NCI-H2029 (cell line): Measurements from ENCODE around the gene SLBP.
A peak's percentile ranks its signal among the peaks of the same experiment; 100 is the strongest.
"Not testable (repeated sequence)": the region's sequence is repeated elsewhere in the genome, so short reads cannot be mapped to it uniquely, and the experiment has no call there.

Experiments
- DNase-seq: peaks from one replicate; lab custom pipeline; 2025; lab: John Stamatoyannopoulos, UW

SLBP gene

DNA sequence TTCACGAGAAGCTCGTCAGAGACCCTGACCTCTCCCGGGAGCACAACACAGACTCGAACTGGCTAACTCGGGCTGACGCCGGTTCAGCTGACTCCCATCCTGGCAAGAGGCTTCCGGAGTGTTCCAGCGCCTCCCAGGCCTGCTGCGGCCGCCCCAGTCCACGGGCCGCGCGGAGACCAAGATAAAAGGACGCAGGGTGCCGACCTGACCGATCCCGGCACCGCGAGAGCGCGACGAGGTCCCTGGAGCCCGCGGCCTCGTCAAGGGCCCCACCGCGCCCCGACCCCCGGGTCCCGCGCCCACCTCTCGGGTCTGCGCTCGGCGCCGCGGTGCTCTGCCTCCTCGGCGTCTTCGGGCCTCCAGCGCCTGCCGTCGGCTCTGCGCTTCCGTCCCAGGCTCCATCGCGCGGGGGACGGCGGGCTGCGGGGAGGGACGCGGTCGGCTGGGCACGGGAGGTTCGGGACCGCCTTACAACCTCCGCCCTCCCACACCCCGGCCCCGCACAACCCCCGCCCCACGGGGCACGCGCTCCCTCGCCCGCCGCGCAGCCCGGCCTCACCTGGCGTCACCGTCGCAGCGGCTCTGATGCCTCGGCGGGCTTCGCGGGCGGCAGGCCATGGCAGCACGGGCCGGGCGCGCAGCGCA, 426 bp downstream of the SLBP start:
- DNase-seq: no peak

DNA sequence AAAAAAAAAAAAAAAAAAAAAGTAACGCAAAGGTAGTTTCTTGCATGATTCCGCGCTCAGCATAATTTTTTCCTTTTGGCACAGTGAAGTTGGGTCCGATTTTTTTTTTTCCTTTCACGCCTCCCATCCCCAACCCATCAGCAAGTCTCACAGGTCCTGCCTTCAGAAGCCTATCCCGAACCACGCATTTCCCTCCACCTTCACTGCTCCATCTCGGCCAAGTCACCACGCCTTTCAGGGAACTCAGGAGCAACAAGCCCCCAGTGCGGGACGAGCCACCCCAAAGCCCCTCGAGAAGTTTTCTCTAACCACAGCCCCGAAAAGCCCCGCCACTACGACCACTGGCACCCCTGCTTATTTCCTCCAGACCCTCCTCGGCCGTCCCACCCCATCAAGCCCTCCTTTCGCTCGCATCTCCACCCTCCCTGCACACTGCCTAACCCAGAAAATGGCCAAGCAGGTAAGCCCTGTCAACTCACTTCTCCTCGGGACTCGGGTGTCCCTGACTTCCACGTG, 1.0 kb downstream of the SLBP start:
- DNase-seq: no peak

DNA sequence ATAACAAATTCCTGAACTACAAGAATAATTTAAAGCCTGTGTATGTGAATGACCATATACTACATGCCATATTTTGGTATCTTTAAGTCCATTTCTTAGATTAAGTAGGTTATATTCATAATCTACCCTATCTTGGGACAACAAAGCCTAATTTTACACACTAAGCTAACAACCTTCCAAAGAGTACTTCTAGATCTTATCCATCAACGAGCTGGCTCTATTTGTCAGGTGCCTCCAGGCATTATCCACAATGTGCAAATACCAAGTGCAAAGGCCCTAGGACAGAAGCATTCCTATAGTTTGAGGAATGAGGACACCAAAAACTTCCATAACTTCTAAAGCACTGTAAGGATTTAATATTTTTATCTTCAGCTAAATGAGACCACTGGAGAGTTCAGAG, 3.5 kb downstream of the SLBP start:
- DNase-seq: no peak

DNA sequence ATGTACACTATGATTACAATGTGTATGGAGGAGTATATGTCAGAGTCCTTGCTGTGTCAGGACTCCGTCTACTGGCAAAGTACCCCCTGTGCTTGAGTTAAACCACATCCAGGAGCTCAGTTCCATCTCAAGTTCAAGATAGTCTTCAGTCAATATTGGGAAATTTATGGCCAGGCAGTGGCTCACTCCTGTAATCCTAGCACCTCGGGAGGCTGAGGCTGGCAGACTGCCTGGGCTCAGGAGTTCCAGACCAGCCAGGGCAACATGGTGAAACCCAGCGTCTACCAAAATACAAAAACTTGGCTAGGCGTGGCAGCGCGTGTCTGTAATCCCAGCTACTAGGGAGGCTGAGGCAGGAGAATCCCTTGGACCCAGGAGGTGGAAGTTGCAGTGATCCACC, 5.8 kb downstream of the SLBP start:
- no peak for DNase-seq

DNA sequence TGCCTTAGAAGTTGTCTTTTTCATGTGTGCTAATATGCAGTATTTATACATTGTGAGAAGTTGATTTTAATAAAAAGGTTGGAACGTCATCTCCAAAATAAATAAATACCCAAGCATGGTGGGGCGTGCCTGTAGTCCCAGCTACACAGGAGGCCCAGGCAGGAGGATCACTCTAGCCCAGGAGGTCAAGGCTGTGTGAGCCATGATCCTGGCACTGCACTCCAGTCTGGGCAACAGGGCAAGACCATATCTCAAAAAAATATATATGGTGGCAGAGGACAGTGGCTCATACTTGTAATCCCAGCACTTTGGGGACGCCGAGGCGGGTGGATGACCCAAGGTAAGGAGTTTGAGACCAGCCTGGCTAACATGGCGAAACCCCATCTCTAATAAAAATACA, 6.4 kb downstream of the SLBP start:
- DNase-seq: no peak

DNA sequence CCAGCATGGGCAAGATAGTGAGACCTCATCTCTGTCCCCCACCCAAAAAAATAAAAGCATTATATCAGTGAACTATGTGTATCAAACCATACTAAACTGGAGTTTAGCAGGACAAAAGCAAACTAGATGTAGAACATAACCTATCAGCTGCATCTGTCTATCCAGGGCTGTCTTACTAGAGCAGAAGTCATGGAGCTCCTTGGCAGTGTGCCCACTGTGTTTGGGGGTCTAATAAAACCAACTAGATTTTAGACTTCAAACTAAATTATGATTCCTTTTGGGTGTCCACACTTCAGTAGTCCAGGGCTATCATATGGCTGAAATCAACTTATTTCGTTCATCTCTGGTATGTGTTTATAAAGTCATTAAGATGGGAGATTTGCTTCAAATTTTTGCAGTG, 8.3 kb downstream of the SLBP start:
- no peak for DNase-seq

DNA sequence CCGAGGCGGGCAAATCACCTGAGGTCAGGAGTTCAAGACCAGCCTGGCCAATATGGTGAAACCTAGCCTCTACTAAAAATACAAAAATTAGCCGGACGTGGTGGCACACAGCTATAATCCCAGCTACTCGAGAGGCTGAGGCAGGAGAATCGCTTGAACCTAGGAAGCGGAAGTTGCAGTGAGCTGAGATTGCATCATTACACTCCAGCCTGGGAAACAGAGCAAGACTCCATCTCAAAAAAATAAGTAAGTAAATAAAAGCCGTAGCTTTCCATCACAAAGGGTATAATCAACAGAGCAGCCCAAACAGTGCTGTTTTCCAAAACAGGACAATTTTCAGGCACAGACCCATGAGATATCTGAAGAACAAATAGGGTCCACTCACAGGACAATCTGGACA, 10.4 kb downstream of the SLBP start:
- not testable (repeated sequence) for DNase-seq

DNA sequence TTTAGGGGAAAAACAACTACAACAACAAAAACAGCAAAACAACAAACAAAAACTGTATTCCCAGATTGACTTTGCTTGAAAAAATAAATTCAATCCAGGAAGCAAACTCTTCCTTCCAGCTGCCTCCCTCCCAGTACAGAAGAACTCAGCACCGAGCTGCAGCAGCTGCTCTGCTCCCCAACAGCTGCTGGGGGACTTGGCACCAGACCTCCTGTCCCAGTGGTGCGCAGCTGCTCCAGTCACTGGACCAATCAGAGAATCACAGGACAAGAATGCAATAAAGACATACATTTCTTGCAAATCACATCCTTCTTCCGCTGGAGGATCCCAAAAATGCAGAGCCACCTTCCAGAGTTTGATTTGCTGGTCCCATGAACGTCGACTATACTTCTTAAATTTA, 16.2 kb downstream of the SLBP start:
- DNase-seq: no peak

DNA sequence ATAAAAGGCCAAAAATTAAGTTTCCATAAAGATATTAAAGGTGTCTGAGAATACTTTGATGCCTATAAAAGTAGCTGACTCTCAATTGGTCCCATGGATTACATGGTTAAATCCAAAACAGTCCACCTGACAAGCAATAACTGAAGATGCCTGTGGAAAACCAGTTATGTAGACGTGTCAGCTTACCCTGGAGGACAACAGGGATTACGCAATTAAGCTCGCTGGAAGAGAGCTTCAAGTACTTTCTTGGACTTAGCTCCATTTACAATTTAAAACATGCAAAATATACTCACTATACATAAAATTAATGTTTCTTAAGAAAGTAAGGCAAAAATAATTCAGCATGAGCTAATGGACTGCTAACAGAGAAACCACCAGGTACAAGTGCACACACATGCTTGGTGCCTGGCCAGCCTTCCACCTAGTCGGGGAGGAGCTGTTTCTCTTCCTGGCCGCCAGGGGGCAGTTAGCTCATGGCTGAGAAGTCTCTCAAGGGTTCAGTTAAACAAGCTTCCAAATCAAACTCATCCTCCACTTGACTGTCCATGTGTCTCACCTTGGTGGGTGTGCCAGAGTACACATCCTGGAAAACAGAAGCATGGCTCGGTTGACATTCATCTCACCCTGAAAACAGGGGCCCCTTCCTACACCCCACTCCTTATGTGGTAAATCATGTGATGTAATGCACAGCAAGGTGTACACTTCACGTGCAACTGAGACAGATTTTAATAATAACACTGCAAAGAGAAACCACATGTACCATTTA, 18.8 kb downstream of the SLBP start:
- DNase-seq: peak; percentile 90

DNA sequence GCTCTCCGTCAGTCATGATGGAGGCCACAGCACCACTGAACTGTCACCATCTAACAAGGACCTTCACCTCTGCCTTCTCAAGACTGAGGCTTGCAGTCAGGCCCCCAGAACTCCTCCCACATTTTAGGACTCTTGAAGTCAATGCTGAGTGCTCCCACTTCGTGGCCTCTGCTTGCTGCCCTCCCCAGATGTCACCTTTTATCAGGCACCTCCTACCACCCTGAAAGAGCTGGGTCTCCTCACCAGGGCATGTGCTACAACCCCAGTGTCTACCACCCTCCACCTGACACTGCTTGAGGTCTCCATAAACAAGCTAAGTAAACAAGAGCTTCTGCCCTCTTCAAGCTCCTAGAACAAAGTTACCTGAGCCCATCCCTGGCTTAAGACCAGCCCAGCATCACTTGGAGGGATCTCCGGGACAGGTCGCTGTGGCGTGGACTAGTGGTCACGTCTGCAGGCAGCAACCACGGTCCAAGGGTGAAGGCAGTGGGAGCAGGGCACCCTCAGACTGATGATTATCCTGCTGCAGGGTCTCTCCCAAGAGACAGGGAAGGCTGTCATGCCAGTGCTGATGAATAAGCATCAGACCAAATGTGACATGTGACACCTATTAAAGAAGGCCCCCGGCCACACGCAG, 20.3 kb downstream of the SLBP start:
- DNase-seq: no peak

DNA sequence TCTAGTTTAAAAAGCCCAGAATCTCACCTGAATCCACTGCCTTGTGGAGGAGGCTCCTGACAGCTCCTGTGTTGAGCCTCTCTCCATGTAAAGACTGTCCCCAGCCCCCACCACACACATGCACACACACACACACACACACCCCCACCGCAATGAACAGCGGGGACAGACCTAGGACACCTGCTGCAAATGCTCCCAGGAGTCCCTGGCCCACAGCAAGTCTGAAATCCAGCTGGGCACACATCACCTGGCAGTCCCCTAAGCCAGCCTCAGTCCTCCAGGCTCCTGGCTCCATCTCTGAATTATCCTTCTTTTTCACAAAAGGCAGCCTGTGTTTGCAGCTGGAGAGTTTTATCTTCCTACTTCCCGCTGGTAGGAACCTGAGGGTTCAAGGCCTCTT, 21.4 kb downstream of the SLBP start:
- DNase-seq: no peak

DNA sequence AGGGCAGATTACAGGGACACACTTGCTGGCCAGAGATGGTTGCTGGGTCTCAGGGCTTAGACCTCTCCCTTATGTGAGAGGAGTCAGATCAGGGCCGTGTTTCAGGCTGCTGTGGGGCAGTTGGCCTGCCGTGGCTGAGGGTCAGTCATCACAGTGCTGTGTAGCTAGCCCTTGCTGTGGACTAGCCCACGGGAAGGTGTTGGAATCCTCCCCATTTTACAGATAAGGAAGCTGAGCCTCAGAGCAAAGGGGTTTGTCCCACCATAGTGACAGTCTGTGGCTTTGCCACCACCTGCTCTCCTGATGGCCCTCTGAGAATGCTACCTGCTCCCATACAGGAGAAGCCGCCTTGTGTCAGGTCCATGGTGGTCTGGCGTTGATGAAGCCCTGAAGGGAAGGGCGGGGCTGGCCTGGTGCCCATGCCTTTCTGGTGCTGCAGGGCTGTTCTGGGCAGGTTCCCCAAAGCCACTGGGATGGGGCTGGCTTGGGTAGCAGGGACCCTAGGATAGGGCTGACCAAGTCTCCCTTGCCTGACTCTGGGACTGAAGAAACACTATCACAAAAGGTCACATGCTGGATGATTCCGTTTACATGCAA, 25.6 kb downstream of the SLBP start:
- DNase-seq: no peak

DNA sequence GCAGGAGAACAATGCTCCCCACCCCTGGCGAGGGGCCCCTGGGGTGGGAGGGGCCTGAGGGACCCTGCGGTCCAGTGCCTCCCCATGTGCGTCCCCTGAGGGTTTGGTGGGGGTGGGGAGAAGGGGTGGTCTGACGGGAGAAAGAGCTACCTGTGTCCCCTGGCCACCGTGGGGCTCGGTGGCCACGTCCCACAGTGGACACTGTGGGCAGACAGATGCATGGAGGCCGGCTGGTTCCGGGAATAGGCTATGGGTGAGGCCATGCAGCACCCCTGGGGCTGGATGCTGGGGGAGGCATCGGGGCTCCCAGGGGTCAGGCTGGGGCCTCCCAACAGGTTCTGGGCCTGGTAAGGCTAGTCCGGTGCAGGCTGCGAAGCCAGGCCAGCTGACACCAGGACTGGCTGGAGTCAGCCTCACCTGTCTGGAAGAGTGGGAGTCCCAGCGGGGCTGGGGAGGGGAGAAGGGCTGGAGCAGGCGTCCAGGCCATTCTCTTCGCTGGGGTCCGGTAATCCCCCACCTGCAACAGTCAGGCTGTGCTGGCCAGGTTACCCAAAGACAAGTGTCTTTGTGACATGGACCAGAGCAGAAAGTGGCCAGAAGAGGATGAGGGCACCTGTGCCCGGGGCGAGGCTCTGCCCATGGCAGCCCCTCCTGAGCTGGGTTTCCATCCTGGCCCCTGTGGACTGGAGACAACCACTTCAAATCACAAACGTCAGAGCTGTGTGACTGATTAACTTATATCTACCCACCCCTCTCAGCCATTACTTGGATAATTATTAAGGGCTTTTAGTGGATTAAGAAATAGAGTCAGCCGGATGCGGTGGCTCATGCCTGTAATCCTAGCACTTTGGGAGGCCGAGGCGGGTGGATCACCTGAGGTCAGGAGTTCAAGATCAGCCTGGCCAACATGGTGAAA, 26.6 kb downstream of the SLBP start:
- DNase-seq: no peak

DNA sequence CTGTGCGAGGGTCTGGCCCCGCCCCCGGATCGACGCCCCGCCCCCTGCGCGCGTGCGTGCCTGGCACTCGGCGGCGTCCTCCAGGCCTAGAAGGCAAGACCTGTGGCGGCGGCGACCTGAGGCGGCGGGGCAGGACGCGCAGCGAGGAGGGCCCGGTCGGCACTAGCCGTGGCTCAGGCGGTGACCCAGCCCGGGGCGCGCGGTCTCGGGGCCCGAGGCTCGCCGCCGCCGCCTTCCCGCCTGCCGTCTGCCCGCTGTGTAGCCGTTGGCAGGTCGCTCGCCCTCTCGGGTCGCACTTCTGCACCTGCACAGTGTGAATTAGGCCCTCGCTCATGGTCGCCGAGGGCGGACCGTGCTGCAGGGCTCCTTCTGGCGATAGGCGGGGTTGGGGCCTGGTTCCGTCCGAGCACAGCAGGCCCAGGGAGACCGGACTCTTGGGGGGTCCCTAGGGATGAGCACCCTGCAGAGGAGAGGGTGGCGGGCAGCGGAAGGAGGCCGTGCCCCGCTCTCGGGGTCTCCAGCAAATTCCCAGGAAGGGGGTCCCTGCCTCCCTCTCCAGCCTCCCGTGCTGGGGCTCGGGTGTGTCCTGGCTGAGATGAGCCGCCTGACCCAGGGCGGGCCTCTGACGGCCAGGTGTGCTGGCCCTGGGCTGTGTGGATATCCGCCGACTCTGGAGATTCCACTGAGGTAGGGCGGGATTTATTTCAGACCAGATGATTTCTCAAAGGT, 27.4 kb downstream of the SLBP start:
- DNase-seq: no peak

DNA sequence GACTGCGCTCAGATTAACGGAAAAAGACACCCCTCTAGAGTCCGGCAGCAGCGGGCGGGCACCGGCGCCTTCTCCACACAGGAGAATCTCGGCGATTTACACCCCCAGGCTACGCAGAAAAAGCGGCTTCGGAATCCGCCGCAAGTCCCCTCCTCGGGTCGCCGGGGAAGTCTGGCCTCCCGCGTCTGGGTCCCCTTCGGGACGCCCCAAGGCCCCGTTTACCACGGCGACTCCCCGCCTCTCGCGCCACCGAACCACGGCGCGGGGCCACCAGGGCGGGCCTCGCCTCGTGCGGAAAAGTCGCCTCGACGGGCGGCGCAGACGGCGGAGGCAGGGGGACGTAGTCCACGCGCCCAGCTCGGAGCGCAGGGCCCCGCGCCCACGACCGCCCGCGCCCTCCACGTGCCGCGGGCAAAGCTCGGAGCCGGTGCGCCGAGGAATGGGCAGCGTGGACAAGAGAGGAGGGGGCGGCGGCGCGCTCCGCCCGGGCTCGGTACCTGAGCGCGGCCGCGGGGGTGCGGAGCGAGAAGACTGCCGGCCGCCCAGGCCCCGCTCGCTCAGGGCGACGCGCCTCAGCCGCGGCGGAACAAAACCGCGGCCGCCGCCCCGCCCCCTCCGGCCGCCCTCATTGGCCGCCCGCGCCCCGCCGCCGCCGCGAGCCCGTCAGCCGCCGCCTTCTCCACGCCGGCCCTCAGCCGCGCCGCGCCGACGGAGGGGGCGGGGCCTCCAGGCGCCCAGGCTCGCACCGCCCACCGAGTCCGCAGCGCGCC, 28.2 kb downstream of the SLBP start, which contains the start of gene FAM53A:
FAM53A (minus strand) TSS at position 578 of the 770 bp plus-strand sequence. CDS start 15,572 bp downstream, outside the sequence.
- peak; percentile 84 for DNase-seq

DNA sequence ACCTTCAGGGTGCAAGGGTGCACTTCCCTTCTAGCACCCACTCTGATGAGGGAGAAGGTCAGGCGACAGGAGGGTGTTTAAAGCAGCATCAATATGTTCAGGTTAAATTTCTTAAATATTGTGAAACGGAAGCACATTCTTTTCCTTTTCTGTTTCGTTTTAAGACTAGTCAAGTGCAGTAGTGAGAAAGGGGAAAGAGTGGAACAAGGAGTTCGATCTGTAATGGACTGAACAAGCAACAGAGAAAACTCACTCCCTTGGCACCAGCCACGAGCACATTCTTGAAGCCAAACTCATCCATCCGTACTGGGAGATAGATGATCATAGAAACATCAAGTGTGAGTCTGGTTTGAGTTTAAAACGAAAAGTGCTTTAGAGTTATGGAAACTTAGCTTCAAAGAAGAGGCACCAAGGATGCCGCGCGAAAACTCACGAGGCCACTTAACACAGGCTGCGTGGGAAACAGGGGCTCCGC, 28.8 kb downstream of the SLBP start:
- DNase-seq: no peak

DNA sequence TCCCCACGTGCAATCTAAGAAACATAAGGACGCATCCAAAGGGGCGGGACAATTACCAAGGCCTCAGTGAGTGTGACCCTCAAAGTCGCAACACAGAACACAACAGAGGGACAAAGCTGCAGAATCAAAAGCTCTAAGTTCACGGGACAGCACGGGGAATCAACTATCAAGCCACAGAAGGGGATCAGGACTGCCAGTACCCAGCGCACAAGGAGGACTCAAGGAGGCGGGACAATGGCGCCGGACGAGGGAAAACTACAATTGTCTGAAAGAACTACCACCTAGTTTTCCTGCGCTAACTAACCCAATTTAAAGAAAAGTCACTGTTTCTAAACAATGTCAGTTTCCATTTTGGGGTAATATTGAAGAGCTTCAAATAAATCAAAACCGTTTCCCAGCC, 29.3 kb downstream of the SLBP start:
- DNase-seq: no peak

DNA sequence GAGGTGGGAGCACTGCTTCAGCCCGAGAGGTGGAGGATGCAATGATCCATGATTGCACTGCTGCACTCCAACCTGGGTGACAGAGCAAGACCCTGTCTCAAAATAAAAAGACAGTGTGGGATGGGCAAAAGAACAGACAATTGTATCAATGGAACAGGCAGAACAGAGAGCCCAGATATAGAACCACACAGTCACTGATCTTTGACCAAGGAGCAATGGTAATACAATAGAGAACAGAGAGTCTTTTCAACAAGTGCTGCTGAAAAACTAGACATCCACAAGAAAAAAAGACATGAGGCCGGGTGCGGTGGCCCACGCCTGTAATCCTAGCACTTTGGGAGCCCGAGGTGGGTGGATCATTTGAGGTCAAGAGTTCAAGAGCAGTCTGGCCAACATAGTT, 33.9 kb downstream of the SLBP start:
- DNase-seq: no peak

DNA sequence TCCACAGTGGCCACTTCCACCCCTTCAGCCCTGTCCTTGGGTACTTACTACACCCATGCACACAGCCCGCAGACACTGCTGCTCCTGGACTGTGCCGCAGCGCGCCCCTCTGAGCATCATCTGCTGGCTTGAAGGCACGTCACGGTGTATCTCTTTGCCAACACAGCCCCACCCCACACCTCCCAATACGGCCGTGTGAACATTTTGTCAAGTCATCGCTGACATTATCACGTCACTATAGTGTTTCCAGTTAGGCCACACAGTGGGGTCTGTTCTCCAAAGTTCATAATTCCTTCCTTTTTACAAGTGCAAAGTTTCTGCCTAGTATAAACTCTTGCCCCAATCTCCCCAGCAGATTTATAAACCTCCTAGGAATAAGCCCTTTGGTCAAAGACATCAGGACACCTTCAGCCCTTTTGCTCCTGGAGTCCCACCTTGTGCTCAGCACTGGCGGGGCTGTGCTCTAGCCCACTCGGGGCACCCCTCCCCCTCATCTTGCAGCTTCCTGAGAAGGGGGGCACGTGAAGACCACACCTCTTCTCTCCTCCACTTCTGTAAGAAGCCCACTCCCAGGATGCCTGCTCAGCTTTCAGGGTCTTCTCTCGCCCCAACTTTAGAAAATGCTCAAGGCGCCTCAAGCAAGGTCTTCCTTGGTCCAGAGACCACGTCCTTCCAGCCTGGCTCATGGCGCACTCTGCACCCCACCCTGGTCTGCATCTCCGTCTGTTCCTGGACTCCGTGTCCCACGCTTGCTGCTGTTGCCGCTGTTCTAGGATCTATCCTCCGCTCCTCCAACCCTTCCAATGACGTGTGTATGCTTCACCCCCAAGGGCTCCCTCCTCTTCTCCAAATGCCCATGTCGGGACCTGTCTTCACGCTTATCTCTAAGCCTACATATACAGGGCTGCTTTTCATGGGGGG, 35.3 kb downstream of the SLBP start:
- no peak for DNase-seq
